SK-N-SH treated with all-trans-retinoic acid at 6 μM for 48 hours (cell line): ENCODE data around the gene SV2B.
A peak's percentile ranks its signal among the peaks of the same experiment; 100 is the strongest.

Experiments
- ATAC-seq: fragments of 200-7000 bp; cut with Tn5 transposase; 3 replicates; pipeline ENCODE4 v1.9.1; 2020; ENCODE audit warnings: mild to moderate bottlenecking, moderate library complexity
- ARNTL ChIP-seq: fragments of 450-650 bp; formaldehyde crosslinking; IDR thresholded peaks from 2 replicates; pipeline ENCODE4 v1.5.0; 2020; ENCODE audit warnings: low read depth, mild to moderate bottlenecking, moderate library complexity, borderline replicate concordance
- BACH2 ChIP-seq: fragments of 250-450 bp; sonication (Bioruptor Pico); IDR thresholded peaks from 2 replicates; pipeline ENCODE4 v1.9.0; 2021; ENCODE audit warnings: mild to moderate bottlenecking, borderline replicate concordance
- CREB5 ChIP-seq: fragments of 250-450 bp; sonication (Bioruptor Pico); IDR thresholded peaks from 2 replicates; pipeline ENCODE4 v1.5.1; 2020; ENCODE audit warnings: low read depth, mild to moderate bottlenecking, moderate library complexity
- CSDC2 ChIP-seq: fragments of 250-450 bp; sonication (Bioruptor Pico); IDR thresholded peaks from 2 replicates; pipeline ENCODE4 v1.5.0; 2020; ENCODE audit warnings: mild to moderate bottlenecking, moderate library complexity
- ESRRG ChIP-seq: fragments of 250-450 bp; sonication (Bioruptor Pico); IDR thresholded peaks from 2 replicates; pipeline ENCODE4 v1.6.1; 2021; ENCODE audit warnings: mild to moderate bottlenecking
- GLIS3 ChIP-seq: fragments of 250-450 bp; sonication (Bioruptor Pico); IDR thresholded peaks from 2 replicates; pipeline ENCODE4 v1.5.0; 2020; ENCODE audit warnings: mild to moderate bottlenecking, moderate library complexity
- PATZ1 ChIP-seq: fragments of 250-450 bp; sonication (Bioruptor Pico); IDR thresholded peaks from 2 replicates; pipeline ENCODE4 v1.8.0; 2020; ENCODE audit warnings: mild to moderate bottlenecking, moderate library complexity, borderline replicate concordance
- POU6F1 ChIP-seq: fragments of 250-450 bp; sonication (Bioruptor Pico); IDR thresholded peaks from 2 replicates; pipeline ENCODE4 v1.8.0; 2021; ENCODE audit warnings: low read depth, mild to moderate bottlenecking, moderate library complexity, borderline replicate concordance
- RARB ChIP-seq: fragments of 250-450 bp; sonication (Bioruptor Pico); IDR thresholded peaks from 2 replicates; pipeline ENCODE4 v1.8.0; 2021; ENCODE audit warnings: mild to moderate bottlenecking, moderate library complexity
- TCF4 ChIP-seq: fragments of 250-450 bp; sonication (Bioruptor Pico); IDR thresholded peaks from 2 replicates; pipeline ENCODE4 v1.8.0; 2021; ENCODE audit warnings: mild to moderate bottlenecking, moderate library complexity, borderline replicate concordance
- TOX ChIP-seq: fragments of 250-450 bp; sonication (Bioruptor Pico); IDR thresholded peaks from 2 replicates; pipeline ENCODE4 v1.8.0; 2021; ENCODE audit warnings: mild to moderate bottlenecking, moderate library complexity, borderline replicate concordance
- TSHZ2 ChIP-seq: fragments of 250-450 bp; sonication (Bioruptor Pico); IDR thresholded peaks from 2 replicates; pipeline ENCODE4 v1.5.0; 2020; ENCODE audit warnings: mild to moderate bottlenecking, moderate library complexity
- ZC3H10 ChIP-seq: fragments of 250-450 bp; sonication (Bioruptor Pico); IDR thresholded peaks from 2 replicates; pipeline ENCODE4 v1.5.1; 2021; ENCODE audit warnings: mild to moderate bottlenecking, moderate library complexity
- ZFP3 ChIP-seq: fragments of 250-450 bp; sonication (Bioruptor Pico); IDR thresholded peaks from 2 replicates; pipeline ENCODE4 v1.5.0; 2020; ENCODE audit warnings: mild to moderate bottlenecking, moderate library complexity
- ZFP30 ChIP-seq: fragments of 450-650 bp; formaldehyde crosslinking; IDR thresholded peaks from 2 replicates; pipeline ENCODE4 v1.5.0; 2022; ENCODE audit warnings: mild to moderate bottlenecking, moderate library complexity
- ZNF565 ChIP-seq: fragments of 450-650 bp; formaldehyde crosslinking; conservative IDR thresholded peaks from 2 replicates; pipeline ENCODE4 v1.5.0; 2020; ENCODE audit warnings: low read depth, mild to moderate bottlenecking, moderate library complexity
- ZNF8 ChIP-seq: fragments of 450-650 bp; formaldehyde crosslinking; IDR thresholded peaks from 2 replicates; pipeline ENCODE4 v1.5.0; 2020; ENCODE audit warnings: mild to moderate bottlenecking, moderate library complexity

The SV2B gene

GRCh38 chr15:91291673-91292072, 191.6 kb downstream of the SV2B start:
- TF ChIP-seq ZNF8 (CRISPR knock-in tag) (no peak), BACH2 (CRISPR knock-in tag) (no peak), TCF4 (CRISPR knock-in tag) (no peak), ESRRG (no peak)
- 0 out of 3 replicates have a peak, but pooled peaks have one; percentile 22 for ATAC-seq

GRCh38 chr15:91294344-91294743, 194.3 kb downstream of the SV2B start:
- TF ChIP-seq GLIS3 (CRISPR knock-in tag): no peak
- no peak for TF ChIP-seq POU6F1 (CRISPR knock-in tag)
- TF ChIP-seq ZNF565 (CRISPR knock-in tag): no peak
- TF ChIP-seq CREB5 (CRISPR knock-in tag): no peak
- TF ChIP-seq PATZ1 (CRISPR knock-in tag): no peak

GRCh38 chr15:91294795-91295194, 194.7 kb downstream of the SV2B start:
- ATAC-seq: no peak
- TF ChIP-seq ZFP3 (CRISPR knock-in tag) (no peak), ZC3H10 (no peak), ZFP30 (CRISPR knock-in tag) (no peak), RARB (CRISPR knock-in tag) (no peak), CSDC2 (CRISPR knock-in tag) (no peak)

More at GRCh38 chr15:91294344-91294743, 194.3 kb downstream of the SV2B start:
- ATAC-seq: no peak

- TF ChIP-seq CREB5 (CRISPR knock-in tag) (no peak), RARB (CRISPR knock-in tag) (no peak), TSHZ2 (no peak), TOX (CRISPR knock-in tag) (no peak), ARNTL (CRISPR knock-in tag) (no peak)
- ATAC-seq: no peak
Measured at GRCh38 chr15:91298101-91298500, 198.0 kb downstream of the SV2B start.
